Activated B cell treated with CpG ODN at 0.5 μM for 24 hours (primary cell): ENCODE data around the gene MYLK2. TPM values are rescaled to one million over a fixed set of nuclear protein-coding genes. Genes with fewer than 3 reads are reported as not detected.

Experiments used
- ATAC-seq: fragments of 200-7000 bp; cut with Tn5 transposase; one replicate; pipeline ENCODE4 v1.10.0; 2021; ENCODE audit warnings: low read depth, mild to moderate bottlenecking, moderate library complexity
- CTCF ChIA-PET: fragments of 350-600 bp; sonication (Branson Sonifier 250); formaldehyde crosslinking; loops from one replicate; lab custom pipeline; 2021; ENCODE audit warnings: antibody characterized with exemption; lab: Charles Lee
- POLR2A ChIA-PET: fragments of 350-600 bp; sonication (Branson Sonifier 250); formaldehyde crosslinking; loops from one replicate; lab custom pipeline; 2021; ENCODE audit warnings: antibody characterized with exemption; lab: Charles Lee
- DNase-seq: peaks from one replicate; pipeline ENCODE4 v3.0.0; 2022
- H3K27ac Mint-ChIP-seq: one replicate; pipeline ENCODE4 v1.8.0; 2020; ENCODE audit warnings: mixed read lengths
- H3K27me3 Mint-ChIP-seq: one replicate; pipeline ENCODE4 v1.8.0; 2021; ENCODE audit warnings: mixed read lengths
- H3K36me3 Mint-ChIP-seq: one replicate; pipeline ENCODE4 v1.8.0; 2021; ENCODE audit warnings: low read depth, mixed read lengths
- H3K4me1 Mint-ChIP-seq: one replicate; pipeline ENCODE4 v1.8.0; 2021; ENCODE audit warnings: mixed read lengths
- H3K4me3 Mint-ChIP-seq: one replicate; pipeline ENCODE4 v1.8.0; 2020; ENCODE audit warnings: mild to moderate bottlenecking, mixed read lengths
- H3K9me3 Mint-ChIP-seq: one replicate; pipeline ENCODE4 v1.8.0; 2020; ENCODE audit warnings: mixed read lengths
- intact Hi-C: fragments of 100-400 bp; cut with micrococcal nuclease; formaldehyde crosslinking; loops from one replicate; pipeline ENCODE4 v1.15.1; 2024
- total RNA-seq: library from RNA; stranded (reverse); gene quantifications from 2 replicates; pipeline ENCODE4 v1.2.3, GENCODE V29; 2022
- TF ChIP-seq, protein P1 (sequence below): fragments of 200-600 bp; IDR thresholded peaks from one replicate; pipeline ENCODE4 v1.8.0; 2022; ENCODE audit warnings: antibody characterized with exemption, mild to moderate bottlenecking

The MYLK2 gene
- total RNA-seq, 1 donor from 2014 or later = not detected

DNA sequence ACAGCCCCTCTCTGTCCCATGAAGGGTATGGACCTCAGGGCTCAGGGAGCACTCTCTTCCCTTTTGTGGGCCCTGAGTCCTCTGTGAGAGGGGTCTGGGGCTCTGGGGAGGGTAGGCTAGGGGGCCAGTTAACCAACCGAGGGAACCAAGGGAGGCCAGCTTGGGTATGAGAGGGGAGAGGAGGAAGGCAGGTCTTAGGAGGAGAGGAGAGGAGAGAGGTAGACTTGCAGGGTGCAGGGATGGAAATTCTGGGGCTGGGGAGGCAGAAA, 50.5 kb downstream of the MYLK2 start:
- ATAC-seq = no peak
- no peak for DNase-seq
- H3K27me3 Mint-ChIP-seq = peaks cover 6% of the 10 kb centered on the region
- H3K4me3 Mint-ChIP-seq = peak overlapping the region; percentile 90
- TF ChIP-seq, protein P1, sequence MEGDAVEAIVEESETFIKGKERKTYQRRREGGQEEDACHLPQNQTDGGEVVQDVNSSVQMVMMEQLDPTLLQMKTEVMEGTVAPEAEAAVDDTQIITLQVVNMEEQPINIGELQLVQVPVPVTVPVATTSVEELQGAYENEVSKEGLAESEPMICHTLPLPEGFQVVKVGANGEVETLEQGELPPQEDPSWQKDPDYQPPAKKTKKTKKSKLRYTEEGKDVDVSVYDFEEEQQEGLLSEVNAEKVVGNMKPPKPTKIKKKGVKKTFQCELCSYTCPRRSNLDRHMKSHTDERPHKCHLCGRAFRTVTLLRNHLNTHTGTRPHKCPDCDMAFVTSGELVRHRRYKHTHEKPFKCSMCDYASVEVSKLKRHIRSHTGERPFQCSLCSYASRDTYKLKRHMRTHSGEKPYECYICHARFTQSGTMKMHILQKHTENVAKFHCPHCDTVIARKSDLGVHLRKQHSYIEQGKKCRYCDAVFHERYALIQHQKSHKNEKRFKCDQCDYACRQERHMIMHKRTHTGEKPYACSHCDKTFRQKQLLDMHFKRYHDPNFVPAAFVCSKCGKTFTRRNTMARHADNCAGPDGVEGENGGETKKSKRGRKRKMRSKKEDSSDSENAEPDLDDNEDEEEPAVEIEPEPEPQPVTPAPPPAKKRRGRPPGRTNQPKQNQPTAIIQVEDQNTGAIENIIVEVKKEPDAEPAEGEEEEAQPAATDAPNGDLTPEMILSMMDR = no peak
- H3K27ac Mint-ChIP-seq = peak overlapping the region; percentile 54
- H3K4me1 Mint-ChIP-seq = peaks cover 35% of the 10 kb centered on the region
- ChIA-PET POLR2A (interaction anchor here (0.8 to 2.5 kb wide), 2 partner anchors 10 to 171 kb away, joined by 3 to 12 read pairs; no protein-coding TSS in a partner anchor), CTCF (no interaction called here)
- peaks cover 3% of the 10 kb centered on the region for H3K36me3 Mint-ChIP-seq
- intact Hi-C loops = loop anchor here (1.0 kb wide), 1 partner anchor 11 kb away; no protein-coding TSS in a partner anchor
- H3K9me3 Mint-ChIP-seq = no peaks in the 10 kb centered on the region

GRCh38 chr20:31869942-31870725, 51.0 kb downstream of the MYLK2 start, which contains the start of the genes DUSP15 and TTLL9:
Gene DUSP15, minus strand, starts transcription at chr20:31870527. Its CDS starts 190 bp downstream, at chr20:31870337.
Gene TTLL9, plus strand, starts transcription at chr20:31870634. Its CDS starts 493 bp downstream, at chr20:31871127.
- Mint-ChIP-seq H3K27ac (peak within 1 kb of the TSS; percentile 76), H3K27me3 (peaks cover 6% of the 10 kb centered on the region), H3K36me3 (peaks cover 3% of the 10 kb centered on the region), H3K4me3 (peak within 1 kb of the TSS; percentile 90), H3K4me1 (peaks cover 35% of the 10 kb centered on the region), H3K9me3 (no peaks in the 10 kb centered on the region)
- intact Hi-C loops = loop anchor here (1.0 kb wide), 2 partner anchors 10 to 12 kb away; no protein-coding TSS in a partner anchor
- DNase-seq (peak; percentile 49), ATAC-seq (peak; percentile 43)
- CTCF ChIA-PET = no interaction called here
- TF ChIP-seq, protein P1 = no peak
- POLR2A ChIA-PET = interaction anchor here (2.5 kb wide), 1 partner anchor 10 kb away, joined by 12 read pairs; no protein-coding TSS in a partner anchor

GRCh38 chr20:31870726-31871617, 51.8 kb downstream of the MYLK2 start:
- Mint-ChIP-seq H3K27ac (peak overlapping the region; percentile 76), H3K27me3 (peaks cover 6% of the 10 kb centered on the region), H3K9me3 (no peaks in the 10 kb centered on the region), H3K4me1 (peaks cover 35% of the 10 kb centered on the region), H3K36me3 (peaks cover 3% of the 10 kb centered on the region), H3K4me3 (peak overlapping the region; percentile 88)
- ChIA-PET POLR2A (interaction anchor here (1.2 to 2.5 kb wide), 2 partner anchors 9 to 81 kb away, joined by 3 to 12 read pairs; partner anchors contain the start of gene PDRG1), CTCF (interaction anchor here (0.7 to 1.3 kb wide), 3 partner anchors 9 to 24 kb away, joined by 3 to 5 read pairs (median 4); no protein-coding TSS in a partner anchor)
- TF ChIP-seq, protein P1 = no peak
- DNase-seq (no peak), ATAC-seq (peak; percentile 12)
- intact Hi-C loops = loop anchor here (1.0 kb wide), 1 partner anchor 9 kb away; no protein-coding TSS in a partner anchor

DNA sequence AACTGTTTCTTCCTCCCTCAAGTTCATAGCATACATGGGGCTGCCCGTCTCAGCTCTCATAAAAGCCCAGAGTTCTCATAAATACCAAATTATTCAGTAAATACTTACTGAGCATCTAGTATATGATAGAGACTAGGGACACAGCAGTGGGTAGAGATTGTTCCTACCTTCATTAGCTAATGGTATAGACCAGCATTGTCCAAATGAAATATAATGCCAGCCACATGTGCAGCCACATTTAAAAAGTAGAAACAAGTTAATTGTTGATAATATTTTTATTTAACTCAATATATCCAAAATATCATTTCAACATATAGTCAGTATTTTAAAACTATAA, 52.4 kb downstream of the MYLK2 start:
- POLR2A ChIA-PET = interaction anchor here (1.2 to 2.5 kb wide), 2 partner anchors 8 to 80 kb away, joined by 3 to 12 read pairs; partner anchors contain the start of gene PDRG1
- DNase-seq (no peak), ATAC-seq (no peak)
- peaks cover 35% of the 10 kb centered on the region for H3K4me1 Mint-ChIP-seq
- H3K27ac Mint-ChIP-seq = no peak overlapping the region
- H3K4me3 Mint-ChIP-seq = peak overlapping the region; percentile 88
- TF ChIP-seq, protein P1 = no peak
- CTCF ChIA-PET = interaction anchor here (0.7 to 1.3 kb wide), 3 partner anchors 9 to 25 kb away, joined by 3 to 5 read pairs (median 4); no protein-coding TSS in a partner anchor
- peaks cover 3% of the 10 kb centered on the region for H3K36me3 Mint-ChIP-seq
- intact Hi-C loops = no loop called here
- H3K9me3 Mint-ChIP-seq = no peaks in the 10 kb centered on the region
- H3K27me3 Mint-ChIP-seq = peaks cover 6% of the 10 kb centered on the region
